Bone marrow (tissue), 2 donors: Measurements from ENCODE around the gene CD96.

ENCODE experiments used
- DNase-seq, 2 donors: peaks; one replicate each; lab custom pipeline; 2025; lab: John Stamatoyannopoulos, UW

The CD96 gene

DNA sequence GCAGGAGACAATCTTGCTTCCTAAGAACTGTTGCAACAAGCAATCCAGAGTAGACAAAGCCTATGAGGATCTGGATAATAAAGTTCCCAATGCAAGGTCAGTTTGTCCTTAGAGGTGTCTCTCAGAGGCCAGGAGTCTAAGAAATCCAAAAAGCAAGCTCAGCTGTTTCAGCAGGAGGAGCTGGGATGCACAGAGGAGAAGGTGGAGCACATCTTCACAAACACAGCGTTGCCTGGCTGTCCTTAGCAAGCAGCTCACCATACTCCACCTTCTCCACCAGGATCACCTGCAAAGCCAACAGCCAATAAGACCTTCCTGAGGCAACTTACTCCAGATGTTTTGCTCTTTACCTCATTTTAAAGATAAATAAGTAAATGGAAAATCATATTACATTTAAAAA is 52.8 kb downstream of the CD96 start:
- no peak for DNase-seq

DNA sequence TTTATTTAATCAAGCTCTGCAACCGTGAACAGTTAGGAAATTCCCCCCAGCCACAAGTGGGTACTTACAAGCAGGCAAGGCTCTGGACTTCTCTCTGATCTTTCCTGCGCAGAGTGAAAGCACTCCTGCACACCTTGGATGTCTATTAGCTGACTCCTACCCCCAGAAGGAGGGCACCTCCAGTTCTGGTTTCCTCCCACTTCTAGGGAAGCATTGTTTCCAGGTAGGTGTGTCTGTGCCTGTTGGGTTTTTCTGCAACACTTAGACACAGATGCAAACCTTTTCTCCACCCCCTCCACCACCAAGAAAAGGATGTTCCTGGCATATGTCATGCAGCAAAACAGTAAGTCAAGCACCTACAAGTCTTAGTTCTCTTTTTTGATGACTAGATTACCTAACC is 53.2 kb downstream of the CD96 start, which contains the start of gene ZBED2:
Gene ZBED2 (minus strand): TSS at position 115 of the 400 bp plus-strand sequence. CDS start 1,145 bp downstream, outside the sequence.
- no peak for DNase-seq

DNA sequence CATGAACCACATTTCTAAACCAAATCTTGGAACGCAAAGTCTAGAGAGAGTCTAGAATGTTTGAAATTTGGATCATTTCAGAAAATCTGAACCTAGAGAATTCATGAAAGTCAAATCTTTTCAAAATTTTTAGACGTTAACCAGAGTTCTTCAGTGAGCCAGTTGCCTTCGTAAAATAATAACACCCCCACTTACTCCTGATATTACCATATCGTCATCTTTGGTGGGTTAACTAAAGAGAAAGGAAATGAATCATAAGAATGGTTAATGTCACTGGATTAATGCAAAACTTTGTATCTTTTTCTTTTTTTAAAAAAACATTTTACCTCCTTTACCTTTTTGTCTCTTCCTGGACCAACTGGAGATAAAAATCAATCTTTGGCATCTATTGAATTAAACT is 54.3 kb downstream of the CD96 start:
- no peak for DNase-seq

DNA sequence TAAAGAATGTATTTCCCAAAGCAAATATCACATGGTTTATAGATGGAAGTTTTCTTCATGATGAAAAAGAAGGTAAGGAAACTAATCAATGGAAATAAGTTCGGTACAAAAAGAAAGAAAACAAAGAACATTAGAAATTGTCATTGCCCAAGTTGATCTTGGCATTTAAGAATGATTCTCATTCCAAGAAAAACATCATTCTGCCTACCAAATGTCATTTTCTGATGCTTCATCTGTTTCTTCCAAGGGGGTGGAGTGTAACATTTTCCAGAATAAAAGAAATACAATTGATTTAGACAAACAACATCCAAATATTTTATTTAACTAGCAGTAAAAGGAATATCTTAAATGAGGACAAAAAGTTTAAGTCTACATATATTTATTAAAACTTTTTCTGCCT is 56.1 kb downstream of the CD96 start:
- DNase-seq = no peak

DNA sequence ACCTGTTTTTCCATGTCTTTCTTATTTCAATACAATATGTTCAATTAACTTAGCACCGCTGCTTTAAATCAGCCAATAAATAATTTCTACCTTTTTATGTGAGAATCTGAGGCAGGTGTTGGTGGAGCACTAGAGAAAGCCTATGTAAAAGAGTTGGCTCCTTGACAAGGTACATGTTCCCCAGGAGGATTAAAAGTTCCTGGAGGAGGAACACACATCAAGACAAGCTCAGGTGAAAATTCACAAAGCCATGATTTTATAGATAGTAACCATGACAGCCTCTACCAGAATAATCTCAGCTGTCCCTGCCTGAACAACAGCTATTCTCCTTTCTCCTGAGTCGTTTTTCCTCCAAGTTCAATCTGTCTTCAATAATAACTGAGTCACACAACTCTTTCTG is 56.6 kb downstream of the CD96 start:
- no peak for DNase-seq

DNA sequence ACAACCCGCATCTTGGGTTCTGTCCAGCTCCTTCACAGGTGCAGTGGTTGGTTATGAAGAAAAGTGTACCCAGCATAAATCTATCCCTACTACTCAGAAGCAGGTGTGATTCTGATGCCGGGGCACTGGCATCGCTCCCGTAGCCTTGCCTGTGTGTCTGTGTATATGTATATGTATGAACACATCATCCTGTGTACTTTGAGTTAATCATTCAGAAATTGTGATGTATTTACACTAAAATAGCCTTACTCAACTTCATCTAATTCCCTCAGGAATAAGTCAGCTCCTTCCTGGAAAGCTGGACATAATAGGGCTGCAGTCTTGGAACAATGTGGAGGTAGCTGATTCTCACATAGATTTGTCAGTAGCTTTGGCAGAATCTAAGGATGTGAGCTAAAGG is 59.8 kb downstream of the CD96 start:
- DNase-seq = no peak

DNA sequence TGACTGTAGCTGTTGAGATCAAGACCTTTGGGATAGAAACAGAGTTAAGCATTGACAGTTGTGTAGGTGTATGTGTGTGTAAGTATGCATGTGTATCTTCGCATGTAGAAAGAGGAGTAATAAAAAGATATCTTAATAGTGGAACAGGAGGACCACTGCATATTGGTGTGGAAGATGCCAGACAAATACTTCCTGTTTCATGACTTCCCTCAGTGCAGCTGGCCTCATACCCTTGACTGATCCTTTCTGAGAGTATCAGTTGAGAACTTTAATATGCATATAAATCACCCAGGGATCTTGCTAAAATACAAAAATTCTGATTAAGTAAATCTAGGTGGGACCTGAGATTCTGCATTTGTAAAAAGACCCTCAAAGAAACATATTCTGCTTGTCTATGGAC is 61.7 kb downstream of the CD96 start:
- no peak for DNase-seq

DNA sequence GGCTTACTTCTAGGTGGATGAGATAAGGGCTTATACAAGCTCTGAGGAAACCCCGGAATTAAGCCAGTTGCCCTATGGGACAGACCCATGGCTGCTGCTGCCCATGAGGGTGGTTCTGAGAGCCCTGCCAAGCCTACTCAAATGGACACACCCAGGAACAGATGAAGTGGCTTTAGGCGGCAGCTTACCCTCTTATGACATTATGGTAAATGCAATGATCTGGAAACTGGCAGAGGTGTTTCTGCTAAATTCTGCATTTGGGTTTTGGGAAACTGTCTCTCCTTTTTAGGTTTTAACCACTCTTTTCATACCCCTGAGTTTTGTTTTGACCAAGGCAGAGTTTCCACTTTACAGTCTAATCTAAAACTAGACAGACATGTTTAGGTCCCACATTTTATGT is 62.1 kb downstream of the CD96 start:
- DNase-seq = no peak

DNA sequence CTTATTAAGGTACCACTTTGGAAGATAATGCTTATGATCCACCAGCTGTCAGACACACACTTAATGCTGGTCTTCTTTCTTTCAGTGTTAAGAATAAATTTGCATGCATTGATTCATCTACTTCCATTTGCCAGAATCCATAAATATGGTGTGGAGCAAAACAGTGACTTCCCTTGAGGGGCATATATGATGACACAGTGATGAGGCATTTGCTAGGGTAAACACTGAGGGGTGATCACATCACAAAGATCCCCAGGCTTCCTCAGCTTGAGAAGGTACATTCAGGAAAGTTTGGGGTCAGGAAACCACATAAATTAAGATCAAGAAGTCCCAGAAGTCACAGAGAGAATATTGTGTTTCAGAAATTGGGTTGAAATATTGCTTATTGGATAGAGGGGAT is 63.0 kb downstream of the CD96 start:
- no peak for DNase-seq

DNA sequence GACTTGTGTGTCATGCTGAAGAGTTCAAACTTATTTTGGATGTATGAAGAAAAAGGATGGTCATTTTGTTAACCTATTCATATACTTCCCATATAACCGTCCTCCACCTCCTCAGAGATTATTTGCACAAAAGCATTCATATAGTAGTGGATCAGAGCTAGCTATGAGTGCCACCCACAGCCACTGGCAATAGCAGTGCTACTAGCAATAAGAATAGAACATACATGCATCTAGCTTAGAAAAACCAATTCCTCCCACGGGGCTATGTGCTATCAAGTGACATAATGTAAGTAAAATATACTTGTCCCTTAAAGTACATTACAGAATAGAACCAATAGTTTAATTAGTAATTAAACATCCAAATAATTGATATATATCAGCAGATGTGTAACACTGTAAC is 63.5 kb downstream of the CD96 start:
- no peak for DNase-seq

DNA sequence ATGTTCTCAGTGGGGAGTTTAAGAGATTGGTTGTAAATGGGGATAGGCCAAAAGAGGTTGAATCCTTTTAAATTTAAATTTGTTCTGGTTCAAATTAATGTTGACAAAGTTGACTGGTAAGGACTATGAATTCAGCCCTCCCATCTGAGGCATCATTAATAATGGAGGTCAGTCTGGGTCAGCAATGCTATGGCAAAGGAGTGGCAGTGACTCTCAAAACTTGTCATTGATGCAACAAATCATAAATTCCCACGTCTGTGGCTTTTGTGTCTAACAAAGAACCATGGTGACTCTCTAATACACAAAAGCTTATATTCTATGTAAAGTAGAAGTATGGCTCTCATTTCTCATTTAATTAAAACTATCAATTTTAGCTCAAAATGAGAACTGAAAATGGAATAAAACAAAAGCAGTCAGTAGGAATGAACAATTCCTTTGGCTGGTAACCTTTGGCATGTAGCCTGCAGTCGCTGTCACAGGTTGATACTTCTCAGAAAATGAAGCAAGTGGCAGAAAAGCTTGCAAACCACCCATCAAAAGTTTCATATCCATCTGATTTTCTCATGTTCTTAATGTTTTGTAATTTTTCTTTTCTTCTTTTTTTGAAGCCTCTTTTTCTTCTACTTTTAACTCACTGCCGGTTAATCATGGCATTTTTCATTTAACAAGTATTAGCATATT is 65.4 kb downstream of the CD96 start:
- DNase-seq = no peak

DNA sequence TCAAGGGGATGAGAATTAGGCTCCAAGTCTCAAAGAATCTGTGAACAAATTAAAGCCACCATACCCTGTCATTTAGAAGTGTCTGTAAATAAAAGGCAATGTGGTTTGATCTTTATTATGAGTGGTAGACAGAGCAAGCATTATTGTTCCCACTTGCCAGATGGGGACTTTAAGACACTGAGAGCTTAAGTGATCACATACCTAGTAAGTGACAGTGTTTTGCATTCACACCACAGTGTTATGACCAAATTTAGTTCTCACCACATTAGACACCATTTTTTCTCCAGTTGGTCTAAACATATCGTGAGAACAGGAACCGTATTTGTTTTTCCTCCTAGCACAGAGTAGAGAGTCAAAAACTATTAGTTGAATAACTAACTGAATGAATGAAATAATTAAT is 66.4 kb downstream of the CD96 start:
- DNase-seq = no peak

DNA sequence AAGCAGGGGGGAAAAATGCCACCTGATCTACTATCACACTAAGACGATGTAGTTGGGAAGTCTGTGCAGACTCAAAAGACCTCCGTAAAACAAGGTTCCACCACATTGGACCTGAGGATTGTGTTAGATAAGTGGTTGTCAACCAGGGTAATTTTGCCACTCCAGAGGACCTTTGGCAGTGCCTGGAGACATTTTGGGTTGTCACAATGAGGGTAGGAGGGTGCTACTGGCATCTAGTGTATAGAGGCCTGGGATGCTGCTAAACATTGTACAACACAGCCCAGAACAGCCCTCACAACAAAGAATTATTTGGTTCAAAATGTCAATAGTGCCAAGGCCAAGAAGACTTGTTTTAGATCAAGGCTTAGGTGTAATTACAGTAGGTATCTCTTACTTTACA is 67.7 kb downstream of the CD96 start:
- no peak for DNase-seq

DNA sequence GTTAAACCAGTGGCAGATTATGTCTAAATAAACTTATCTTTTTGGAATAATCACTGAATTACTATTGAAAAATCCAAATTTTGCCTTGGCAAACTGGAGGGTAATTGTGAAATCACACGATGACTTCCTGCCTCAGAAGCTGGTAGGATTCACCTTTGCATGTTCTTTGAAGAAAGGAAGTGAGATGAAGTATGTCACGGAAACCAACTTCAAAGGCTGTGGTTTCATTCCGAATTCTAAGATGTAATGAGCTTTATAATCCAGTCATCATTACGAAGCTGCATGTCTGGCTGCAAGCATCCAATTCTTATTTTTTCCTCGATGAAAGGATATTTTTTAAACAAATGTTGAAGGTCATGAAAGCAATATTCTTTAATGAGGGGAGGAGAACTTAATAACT is 68.2 kb downstream of the CD96 start:
- no peak for DNase-seq

DNA sequence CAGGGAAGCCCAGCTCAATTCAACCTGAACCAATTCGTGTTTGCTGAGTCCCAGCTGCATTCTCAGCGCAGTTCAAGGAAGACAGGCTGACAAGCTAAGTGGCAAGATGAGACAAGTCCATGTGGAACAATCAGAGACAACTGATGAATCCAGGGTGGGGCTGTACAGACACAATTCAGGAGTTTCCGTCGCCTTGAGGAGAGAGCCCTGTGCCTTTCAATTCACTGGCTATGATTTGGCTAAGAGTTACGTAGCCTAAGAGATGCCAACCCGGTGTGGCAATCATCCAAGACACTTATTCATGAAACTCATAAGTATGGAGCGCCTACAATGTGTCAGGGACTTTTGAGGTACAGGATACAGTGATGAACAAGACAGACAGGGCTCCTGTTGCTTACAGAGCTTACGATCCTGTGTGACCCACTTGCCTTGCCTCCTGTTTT is 68.6 kb downstream of the CD96 start:
- no peak for DNase-seq

DNA sequence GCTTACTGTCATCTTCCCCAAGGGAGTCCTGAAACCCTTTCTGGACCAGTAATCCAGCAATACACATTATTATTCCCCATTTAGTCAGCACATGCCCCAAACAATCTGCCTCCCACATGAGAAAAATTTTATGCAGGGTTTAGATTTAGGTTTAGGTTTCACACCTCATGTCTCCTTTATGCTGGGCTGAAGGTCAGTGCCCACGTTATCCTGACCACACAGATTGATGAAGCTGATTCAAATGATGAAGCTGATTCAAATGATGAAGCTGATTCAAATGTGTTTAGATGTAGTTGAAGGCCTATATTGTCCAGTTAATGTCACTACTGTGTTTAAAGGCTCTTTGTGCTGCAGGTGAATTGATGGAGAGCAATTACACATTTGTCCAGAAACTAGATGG is 71.3 kb downstream of the CD96 start:
- DNase-seq = no peak

DNA sequence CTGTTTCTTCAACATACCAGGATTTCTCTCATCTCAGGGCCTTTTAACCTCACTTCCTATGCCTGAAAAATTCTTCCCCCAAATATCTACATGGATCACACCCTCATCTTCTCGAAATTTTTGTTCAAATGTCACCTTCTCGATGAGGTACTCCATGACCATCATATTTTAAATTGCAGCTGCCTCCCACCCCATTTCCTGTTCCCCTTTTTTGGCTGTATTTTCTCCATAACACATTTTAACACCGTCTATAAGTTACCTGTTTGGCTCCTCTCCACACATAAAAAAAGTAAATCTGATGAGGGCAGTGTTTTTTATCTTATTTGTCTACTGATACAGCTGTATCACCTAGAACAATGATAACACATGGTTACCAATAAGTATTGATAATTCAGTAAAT is 73.9 kb downstream of the CD96 start:
- DNase-seq = no peak

DNA sequence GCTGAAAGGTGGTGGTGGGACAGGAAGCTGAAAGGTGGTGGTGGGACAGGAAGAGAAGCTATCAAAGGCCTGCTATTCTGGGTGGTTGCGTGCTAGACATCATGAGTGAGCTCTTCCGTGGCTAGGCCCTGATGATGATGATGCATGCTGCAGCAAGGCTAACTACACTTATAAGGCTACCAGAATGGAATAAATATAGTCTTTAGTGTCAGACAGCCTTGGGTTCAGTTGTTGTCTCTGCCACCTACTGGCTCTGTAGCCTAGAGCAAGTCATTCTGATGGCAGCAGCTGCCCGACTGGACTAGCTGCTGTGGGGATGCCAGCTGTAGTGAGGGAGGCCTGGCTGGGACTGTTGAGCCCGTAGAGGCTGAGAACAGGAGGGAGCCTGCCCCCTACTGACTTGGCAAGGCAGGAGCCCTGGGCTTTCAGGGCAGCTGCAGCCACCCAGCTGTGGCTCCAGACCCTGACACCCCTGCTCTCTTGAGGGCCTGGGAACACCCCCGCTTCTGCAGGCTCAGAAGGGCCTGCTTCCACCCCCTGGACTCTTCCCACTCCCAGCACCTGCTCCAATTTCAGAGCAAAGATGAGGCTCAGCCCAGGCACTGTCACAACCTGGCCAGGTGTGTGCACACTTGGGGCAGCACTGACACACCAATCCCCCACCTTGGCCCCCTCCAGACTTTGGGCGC is 74.6 kb downstream of the CD96 start:
- DNase-seq = no peak

DNA sequence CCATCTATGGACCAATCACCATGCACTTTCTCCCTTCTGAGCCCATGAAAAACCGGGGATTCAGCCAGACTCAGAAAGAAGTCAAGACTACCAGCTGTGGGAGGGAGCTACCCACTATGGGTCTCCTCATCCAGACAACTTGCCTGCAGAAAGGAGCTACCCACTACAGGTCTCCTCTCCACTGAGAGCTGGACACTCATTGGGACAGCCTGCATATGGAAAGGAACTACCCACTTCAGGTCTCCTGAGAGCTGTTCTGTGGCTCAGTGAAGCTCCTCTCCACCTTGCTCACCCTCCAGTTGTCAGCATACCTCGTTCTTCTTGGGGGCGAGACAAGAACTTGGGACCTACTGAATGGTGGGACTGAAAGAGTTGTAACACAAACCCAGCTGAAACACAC is 75.4 kb downstream of the CD96 start:
- DNase-seq = no peak

DNA sequence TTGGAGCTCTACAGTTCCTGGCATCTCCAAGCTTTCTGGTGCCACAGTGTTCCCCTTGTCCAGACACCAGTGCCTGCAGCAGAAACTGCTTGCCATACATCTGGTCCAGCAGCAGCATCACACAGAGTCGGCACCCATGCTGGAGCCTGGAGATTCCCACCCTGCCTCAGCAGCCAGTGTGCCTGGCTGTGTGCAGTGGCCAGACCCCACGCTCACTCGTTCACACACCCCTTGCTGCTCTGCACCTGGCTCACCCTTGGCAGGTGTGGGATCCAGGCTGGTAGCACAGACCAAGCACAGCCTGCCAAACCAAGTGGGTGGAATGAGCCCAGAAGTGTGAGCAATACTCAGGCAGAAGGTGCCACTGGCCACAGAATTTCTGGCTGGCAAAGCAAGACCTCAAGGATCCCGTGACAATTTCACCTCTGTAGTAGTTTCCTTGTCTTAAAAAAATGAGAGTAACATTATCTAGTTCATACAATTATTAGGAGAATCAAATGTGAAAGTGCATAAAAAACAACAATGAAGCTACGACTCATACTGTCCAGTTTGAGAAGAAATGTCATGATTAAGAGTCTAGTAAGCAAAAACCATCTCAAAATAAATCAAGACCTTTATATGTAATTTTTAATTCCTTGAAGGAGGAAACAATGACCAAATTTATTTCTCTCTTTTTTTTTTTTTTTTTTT is 76.1 kb downstream of the CD96 start:
- DNase-seq = no peak

DNA sequence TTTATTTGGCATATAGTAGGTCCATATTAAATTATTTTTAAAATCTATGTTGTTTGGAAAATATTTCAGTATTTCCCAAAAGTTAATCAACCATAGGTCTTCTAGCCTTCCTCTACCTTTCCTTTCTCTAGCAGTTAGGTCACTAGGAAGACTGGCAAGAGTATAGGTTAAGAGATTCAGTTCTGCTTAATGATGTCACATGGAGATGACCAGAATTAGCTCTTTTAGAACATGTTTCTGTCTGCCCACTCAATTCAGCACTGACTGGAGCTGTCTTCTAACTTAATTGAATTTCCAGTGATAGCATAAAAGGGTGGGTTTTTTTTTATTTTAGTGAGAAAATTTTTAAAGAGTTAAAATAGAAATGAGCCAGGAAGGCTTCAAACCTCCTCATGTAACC is 76.9 kb downstream of the CD96 start:
- DNase-seq = no peak

DNA sequence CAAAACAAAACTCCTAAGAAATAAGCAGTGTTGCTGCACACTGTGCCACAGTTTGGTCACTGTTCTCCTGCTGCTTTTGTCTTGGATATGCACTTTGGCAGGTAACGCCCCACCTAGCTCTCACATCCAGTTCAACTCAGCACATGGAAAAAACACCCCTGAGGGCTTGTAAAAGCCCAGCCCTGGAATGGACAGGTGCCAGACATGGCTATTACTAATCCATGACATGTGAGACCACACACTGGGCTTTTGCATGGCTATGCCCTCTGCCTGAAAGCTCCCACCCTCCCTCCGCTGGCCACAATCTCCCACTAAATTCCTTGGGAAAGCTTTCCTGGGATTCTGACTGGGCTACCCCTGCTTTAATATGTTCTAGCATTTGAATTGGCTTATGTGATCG is 77.8 kb downstream of the CD96 start:
- no peak for DNase-seq

DNA sequence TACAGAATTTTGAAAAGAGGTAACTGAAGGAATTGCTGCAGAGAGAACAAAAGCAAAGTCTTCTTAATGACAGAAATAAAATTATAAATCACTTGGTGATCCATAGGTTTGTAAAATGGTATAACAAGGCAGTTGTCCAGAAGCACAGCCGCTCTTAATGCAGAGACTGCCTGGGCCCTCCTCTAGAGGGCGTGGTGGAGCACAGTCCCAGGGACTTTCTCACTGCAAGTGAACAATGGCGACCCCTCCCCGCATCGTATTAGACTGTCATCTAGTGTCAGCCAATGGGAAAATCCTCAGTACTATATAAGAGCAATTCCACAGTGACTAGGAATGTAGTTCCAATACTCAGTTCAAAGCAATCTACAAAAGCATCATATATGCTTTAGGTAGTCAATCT is 79.5 kb downstream of the CD96 start:
- DNase-seq = no peak
